Measurements from ENCODE around the gene INAFM2.

The INAFM2 gene

DNA sequence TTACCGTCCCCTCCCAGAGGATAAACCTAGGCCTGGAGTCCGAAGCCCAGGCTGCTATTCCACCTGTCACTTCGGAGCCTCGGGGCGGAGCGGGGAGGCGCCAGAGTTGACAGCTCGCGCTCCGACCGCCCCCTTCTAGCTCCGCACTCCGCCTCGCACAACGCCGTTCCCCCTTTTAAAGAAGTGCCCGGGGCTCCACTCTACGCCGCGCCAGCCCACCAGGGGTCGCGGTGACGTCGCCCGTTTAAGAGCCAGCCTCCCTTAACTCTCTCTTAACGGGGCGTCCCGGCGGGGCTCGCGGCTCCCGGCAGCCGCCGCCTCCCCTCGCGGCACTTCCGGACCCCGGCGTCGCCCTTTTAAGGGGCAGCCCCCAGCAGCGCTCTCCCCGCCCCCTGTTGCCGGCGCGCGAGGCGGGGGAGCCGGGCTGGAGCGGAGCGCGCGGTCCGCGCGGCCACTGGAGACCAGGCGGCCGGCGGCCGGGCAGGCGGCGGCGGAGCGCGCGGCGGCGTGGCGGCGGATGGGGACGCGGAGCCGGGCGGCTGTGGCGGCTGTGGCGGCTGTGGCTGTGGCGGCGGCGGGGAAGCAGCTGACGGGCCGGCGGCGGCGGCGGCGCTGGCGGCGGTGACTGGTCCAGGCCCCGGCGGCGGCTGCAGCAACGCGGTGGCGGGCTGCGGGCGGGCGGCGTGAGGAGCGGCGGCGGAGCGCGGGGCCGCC, at the start of gene INAFM2:
Gene INAFM2, plus strand, starts transcription at position 454 of the 714 bp plus-strand sequence. CDS start 364 bp downstream, outside the sequence.
- DNase-seq (ENCODE audit: low read depth) = peak; percentile 88

GRCh38 chr15:40274350-40275274, 48.9 kb upstream of the INAFM2 start:
- DNase-seq (ENCODE audit: low read depth) = peak; percentile 85

- DNase-seq (ENCODE audit: low read depth) = no peak
These were observed 48.0 kb upstream of the INAFM2 start for GRCh38 chr15:40275523-40275922.

GRCh38 chr15:40275954-40276353, 47.5 kb upstream of the INAFM2 start:
- no peak for DNase-seq (ENCODE audit: low read depth)

GRCh38 chr15:40276927-40277326, 46.6 kb upstream of the INAFM2 start:
- DNase-seq (ENCODE audit: low read depth) = no peak

DNA sequence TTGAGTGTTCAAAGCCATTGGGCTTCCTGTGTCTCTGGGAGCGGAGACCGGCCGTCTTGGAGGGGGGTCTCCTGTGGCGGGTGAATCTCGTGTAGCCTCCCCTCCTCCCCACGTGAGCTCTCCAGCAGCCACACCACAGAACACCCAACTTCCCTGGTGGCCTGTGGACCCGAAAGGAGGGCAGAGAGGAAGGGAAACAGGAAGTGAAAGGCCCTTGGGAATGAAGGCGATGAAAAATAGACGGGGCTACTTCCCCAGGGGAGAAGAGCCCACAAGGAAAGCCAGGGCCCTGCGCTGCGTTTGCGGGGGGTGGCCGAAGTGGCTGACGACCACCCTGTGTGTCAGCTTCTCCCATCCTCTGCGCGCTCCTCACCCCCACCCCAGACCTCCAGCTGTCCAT, 46.0 kb upstream of the INAFM2 start:
- no peak for DNase-seq (ENCODE audit: low read depth)

DNA sequence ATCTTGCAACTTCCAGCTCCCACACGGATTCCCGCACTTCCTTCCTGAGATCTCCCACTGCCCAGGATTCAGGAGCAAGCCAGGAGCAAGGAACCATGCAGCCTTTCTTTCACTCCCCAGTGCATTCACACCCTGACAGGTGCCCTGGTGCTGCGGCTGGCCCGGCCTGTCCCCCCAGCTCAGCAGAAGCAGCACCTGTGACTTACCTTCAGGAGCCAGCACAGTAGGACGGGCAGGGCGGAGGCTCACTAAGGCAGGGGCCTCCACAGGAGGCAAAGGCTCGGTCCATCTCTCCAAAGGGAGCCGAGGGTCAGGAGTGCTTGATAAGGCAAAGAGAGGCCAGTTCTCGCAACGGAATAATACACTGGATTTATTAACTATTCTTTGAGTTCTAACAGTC, 45.5 kb upstream of the INAFM2 start:
- no peak for DNase-seq (ENCODE audit: low read depth)

DNA sequence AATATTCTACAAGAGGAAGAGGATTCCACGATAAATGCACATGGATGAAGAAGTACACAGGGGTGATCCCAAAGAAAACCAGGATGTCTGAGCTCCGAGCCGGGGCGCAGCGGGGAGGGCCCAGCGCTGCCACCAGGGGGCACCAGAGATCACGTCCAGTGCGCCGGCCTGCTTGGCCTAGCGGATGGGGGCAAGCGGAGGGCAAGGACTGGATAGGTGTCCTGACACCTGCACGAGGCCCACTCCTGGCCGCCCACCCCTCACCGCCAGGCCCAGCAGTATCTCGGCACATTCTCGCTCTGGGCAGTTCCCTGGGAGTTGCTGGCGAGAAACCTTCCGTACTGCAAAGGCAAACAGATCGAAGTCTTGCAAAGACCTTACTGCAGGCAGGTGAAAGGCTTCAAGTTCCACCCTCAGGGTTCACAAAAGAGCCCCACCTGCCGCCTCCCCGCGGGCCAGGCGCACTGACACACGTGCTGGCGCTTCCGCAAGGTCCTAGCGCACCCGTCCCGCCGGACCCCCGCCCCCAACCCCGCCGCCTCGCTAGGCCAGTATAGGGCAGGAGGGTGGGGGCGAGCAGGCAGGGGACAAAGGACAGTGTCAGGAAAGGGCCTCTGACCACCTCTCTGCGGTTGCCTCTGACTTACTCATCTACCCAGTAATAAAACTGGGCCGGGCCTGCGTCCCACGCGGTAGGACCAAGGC, 43.9 kb upstream of the INAFM2 start:
- peak; percentile 49 for DNase-seq (ENCODE audit: low read depth)

DNA sequence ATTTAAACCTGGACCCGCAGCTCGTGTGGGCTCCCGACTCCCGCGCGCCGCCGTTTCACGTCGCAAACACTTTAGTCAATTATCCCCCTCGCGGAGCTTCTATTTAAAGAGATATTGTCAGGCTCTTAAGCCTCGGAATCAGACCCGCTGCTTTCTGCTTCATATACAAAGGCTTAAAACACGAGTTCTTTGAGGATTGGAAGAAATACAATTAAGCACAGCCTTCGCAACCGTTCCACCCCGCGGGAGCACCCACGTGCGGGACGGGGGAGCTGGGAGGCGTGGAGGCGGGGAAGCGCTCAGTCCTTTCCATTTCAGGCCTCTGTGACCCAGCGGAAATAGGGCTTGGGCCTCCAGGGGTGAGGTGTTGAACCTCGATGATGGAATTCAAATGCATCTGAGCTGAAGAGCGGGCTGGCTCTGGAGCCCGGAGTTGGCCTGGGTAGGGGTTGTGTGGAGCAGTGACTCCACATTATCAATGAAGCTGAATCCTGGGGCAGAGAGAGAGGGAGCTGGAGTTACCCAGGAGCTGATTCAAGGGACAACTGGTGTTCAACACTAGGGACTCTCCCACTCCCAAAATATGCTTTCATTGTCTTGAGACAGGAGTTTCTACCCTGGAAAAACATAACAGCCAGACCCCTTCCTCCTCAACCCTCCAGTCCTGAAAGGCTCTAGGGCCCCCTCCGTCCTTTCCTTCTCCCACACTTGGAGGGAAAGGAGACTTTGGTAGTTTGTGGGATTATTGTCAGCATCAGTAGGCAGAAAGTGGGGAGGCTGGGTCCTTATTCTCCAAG, 43.0 kb upstream of the INAFM2 start:
- no peak for DNase-seq (ENCODE audit: low read depth)

DNA sequence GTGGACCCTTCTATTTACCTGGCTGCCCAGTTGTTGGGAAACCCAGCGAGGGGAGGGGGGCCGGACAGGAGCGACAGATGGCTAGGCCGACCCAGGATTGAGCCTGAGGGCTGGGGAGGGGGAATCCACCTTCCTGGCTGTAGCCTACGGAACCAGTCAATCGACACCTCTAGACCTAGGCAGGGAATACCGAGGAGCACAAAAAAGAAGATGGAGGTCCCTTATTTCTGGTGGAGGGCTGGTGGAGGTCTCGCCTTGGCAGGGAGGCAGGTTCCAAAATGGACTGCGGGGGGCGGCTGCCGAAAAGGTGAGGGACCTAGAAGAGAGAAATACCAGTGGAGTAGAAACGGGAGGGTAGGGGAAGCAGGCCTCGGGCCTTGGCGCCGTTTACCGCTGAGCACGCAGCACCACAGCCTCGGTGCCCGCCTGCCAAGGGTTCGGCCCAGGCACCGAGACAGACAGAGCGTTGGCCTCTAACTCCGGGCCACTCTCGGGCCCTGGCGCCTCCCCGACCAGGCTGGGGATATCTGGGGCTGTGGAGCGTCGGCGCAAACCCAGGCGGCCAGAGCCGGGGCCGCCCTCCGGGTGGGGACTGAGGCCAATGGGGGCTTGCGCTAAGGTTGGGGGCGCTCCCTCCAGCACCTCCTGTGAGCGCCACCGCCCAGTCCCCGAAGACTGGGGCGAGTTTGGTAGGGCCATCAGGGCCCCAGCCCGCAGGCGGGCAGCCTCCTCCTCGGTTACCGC, 42.3 kb upstream of the INAFM2 start:
- DNase-seq (ENCODE audit: low read depth) = no peak

DNA sequence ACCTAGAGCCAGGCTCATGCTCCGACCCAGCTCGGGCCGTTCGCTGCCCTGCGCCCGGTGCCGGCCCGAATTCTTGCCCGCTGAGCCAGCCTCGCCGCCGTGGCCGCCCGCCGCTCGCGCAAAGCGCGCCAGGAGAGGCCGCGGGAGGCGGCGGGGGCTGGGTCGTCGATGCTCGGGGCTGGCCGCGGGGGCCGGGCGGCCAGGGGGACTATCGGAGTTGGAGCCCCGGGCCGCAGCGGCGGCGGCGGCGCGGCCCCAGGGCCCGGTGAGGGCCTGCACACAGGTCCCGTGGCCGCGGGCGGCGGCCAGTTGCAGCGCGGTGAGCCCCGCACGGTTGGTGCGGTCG, 41.7 kb upstream of the INAFM2 start:
- DNase-seq (ENCODE audit: low read depth) = no peak

DNA sequence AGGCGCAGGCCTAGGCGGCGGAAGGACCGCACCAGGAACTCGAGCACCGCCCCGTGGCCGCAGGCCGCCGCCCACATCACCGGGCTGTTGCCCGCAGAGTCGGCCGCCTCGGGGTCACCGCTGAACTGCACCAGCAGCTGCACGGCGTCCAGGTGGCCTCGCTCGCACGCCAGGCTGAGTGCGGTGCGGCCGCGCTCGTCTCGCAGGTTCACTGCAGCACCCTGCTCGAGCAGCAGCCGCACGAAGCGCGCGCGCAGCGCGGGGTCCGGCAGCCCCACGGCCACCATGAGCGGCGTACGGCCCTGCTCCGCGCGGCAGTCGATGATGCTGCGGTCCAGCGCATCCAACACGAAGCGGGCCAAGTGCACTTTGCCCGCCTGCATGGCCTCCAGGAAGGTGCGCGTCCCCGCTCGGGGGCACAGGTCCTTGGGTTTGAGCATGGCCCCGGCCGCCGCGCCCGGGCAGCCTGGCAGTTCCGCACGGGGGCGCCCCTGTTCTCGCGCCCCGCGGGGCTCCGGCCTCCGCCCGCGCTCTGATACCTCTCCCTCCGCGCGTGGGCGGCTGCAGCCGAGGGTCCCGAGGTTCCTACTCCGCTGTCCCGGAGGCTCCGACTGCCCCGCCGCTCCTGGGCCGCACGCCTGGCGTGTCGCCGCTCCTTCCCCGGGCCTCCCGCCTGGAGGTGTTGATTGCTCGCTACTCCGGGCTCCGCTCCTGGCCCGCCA, 41.2 kb upstream of the INAFM2 start:
- DNase-seq (ENCODE audit: low read depth) = no peak

- no peak for DNase-seq (ENCODE audit: low read depth)
These were observed 40.5 kb upstream of the INAFM2 start, which contains the start of gene ANKRD63 for GRCh38 chr15:40282869-40283614. Gene ANKRD63, minus strand, starts transcription at chr15:40283064. Its CDS starts 478 bp downstream, at chr15:40282586.

DNA sequence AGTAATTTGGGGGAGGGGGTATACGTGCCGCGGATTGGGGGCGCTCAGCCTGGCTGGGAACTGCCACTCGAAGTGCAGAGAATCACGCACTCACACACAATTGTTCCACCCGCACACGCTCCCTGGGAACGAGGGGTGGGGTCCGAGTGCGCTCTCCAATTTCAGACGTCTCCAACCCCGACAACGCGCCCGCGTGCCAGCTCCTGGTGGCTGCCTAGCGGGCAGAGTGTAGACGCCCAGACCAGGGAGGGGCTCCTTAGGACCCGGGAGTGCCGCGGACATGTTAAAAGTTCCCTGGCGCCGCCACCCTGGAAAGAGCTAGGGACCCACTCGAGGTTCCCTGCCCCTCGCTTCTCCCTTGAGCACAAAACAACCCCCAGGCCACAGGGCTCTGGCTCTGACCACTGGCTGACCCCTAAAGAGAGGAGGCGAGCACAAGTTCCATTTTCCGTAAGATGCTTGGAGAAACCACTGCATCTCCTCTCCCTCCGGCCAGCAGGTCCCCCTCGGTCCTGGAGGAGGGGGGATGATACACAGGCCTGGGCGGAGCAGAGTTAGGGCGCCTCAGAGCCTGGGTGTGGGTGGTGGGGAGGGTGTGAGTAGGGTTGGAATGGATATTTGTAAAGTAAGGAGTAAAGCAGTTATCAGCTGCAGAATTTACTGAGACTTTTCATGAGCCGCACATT, 39.7 kb upstream of the INAFM2 start:
- DNase-seq (ENCODE audit: low read depth) = no peak

GRCh38 chr15:40285151-40285550, 38.3 kb upstream of the INAFM2 start:
- DNase-seq (ENCODE audit: low read depth) = no peak

DNA sequence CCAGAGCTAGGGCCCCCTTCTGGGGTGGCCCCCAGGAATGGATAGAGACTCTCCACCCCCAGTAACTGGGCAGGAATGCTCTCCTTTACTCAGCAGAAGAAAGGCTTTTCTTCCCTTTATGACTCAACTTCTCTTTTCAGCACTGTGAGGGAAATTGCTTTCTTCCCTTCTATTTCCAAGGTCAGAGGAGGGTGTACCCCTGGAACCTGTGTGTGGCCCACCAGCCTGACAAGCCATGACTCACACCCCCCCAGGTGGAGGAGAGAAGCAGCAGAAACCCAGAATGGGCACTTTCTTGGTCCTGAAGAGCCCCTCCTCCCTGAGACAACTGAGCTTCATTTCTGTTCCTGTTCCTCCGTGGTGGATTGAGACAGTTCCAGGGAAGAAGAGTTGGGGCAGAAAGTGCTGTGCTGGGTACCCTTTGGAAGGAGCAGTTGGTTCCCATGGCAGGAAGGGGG, 37.9 kb upstream of the INAFM2 start:
- DNase-seq (ENCODE audit: low read depth) = no peak

DNA sequence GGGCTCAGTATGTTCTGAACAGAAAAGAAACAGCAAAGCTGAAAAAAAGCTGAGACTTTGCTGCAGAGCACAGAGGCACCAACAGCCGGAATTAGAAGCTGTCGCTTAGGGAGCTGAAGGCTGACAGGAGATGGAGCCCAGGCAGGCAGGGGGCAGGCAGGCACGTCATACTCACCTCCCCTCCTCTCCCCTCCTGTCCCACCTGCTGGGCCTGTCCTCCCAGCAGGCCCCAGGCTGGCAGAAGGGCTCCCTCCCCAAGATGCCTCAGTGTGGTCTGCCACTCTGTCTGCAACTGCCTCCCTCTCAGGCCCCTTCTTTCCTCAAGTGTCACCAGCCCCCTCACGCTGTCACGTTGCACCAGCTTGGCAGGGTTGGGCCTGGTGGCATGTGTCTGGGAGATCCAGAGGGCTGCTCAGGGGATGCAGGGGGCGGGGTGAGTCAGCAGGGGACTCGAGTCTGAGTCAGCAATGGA, 37.4 kb upstream of the INAFM2 start:
- DNase-seq (ENCODE audit: low read depth) = no peak

- DNase-seq (ENCODE audit: low read depth) = no peak
These were observed 36.7 kb upstream of the INAFM2 start for GRCh38 chr15:40286794-40287193.

GRCh38 chr15:40287505-40287904, 36.0 kb upstream of the INAFM2 start:
- DNase-seq (ENCODE audit: low read depth) = no peak

Measured in activated T-cell treated with anti-CD3 and anti-CD28 coated beads for 24 hours (primary cell).